DND-41 (cell line): ENCODE measurements around the gene TRAPPC6A.
"Not testable (repeated sequence)": the region's sequence is repeated elsewhere in the genome, so short reads cannot be mapped to it uniquely, and the experiment has no call there.

Source experiments
- ATAC-seq: fragments of 200-7000 bp; cut with Tn5 transposase; 3 replicates; pipeline ENCODE4 v1.9.1; 2021; ENCODE audit warnings: low read depth; ENCODE audit not compliant: insufficient read depth
- DNase-seq: peaks from one replicate; pipeline ENCODE4 v3.0.0-alpha.2; 2020
- H2AFZ ChIP-seq: 2 replicates; pipeline ENCODE4 v1.6.0; 2012; ENCODE audit warnings: low read depth, low read length
- H3K27ac ChIP-seq: 2 replicates; pipeline ENCODE4 v1.5.1; 2012; ENCODE audit warnings: low read length, inconsistent platforms
- H3K27me3 ChIP-seq: fragments of 200-600 bp; sonication (generic); 2 replicates; pipeline ENCODE4 v1.6.0; 2012; ENCODE audit warnings: low read length, mild to moderate bottlenecking, inconsistent platforms; ENCODE audit not compliant: insufficient read depth, poor library complexity
- H3K36me3 ChIP-seq: 2 replicates; pipeline ENCODE4 v1.5.1; 2012; ENCODE audit warnings: low read length, inconsistent platforms; ENCODE audit not compliant: insufficient read depth
- H3K4me1 ChIP-seq: 2 replicates; pipeline ENCODE4 v1.5.1; 2012; ENCODE audit warnings: mild to moderate bottlenecking, low read length; ENCODE audit not compliant: insufficient read depth
- H3K4me2 ChIP-seq: 2 replicates; pipeline ENCODE4 v1.6.0; 2012; ENCODE audit warnings: mild to moderate bottlenecking, moderate library complexity, low read length, inconsistent platforms; ENCODE audit not compliant: insufficient read depth
- H3K4me3 ChIP-seq, 2 experiments: fragments of 200-600 bp in 1 of 2; shearing (Covaris generic) in 1 of 2; 2 replicates each; pipeline ENCODE4 v1.5.1; 2012 to 2016; ENCODE audit warnings: inconsistent platforms in 2 of 2, low read length in 2 of 2, mild to moderate bottlenecking in 2 of 2, low read depth in 1 of 2, moderate library complexity in 1 of 2
- H3K79me2 ChIP-seq: 2 replicates; pipeline ENCODE4 v1.6.0; 2012; ENCODE audit warnings: low read length, inconsistent platforms; ENCODE audit not compliant: insufficient read depth
- H3K9ac ChIP-seq: 2 replicates; pipeline ENCODE4 v1.6.0; 2012; ENCODE audit warnings: low read depth, mild to moderate bottlenecking, inconsistent platforms, low read length, moderate library complexity
- H3K9me3 ChIP-seq: 2 replicates; pipeline ENCODE4 v1.5.1; 2012; ENCODE audit warnings: low read length, moderate library complexity, mild to moderate bottlenecking, inconsistent platforms; ENCODE audit not compliant: insufficient read depth, severe bottlenecking
- H4K20me1 ChIP-seq: 2 replicates; pipeline ENCODE4 v1.6.0; 2012; ENCODE audit warnings: low read length; ENCODE audit not compliant: insufficient read depth
- CTCF ChIP-seq: IDR thresholded peaks from 2 replicates; pipeline ENCODE4 v1.5.1; 2012; ENCODE audit warnings: borderline replicate concordance, low read length, moderate library complexity, mild to moderate bottlenecking; ENCODE audit not compliant: poor library complexity, severe bottlenecking; ENCODE audit errors: extremely low read depth
- EZH2 ChIP-seq: IDR thresholded peaks from 3 replicates; pipeline ENCODE4 v1.6.1; 2012; ENCODE audit warnings: borderline replicate concordance, low read depth, mild to moderate bottlenecking, moderate library complexity, low read length, inconsistent platforms; ENCODE audit not compliant: severe bottlenecking

TRAPPC6A gene

DNA sequence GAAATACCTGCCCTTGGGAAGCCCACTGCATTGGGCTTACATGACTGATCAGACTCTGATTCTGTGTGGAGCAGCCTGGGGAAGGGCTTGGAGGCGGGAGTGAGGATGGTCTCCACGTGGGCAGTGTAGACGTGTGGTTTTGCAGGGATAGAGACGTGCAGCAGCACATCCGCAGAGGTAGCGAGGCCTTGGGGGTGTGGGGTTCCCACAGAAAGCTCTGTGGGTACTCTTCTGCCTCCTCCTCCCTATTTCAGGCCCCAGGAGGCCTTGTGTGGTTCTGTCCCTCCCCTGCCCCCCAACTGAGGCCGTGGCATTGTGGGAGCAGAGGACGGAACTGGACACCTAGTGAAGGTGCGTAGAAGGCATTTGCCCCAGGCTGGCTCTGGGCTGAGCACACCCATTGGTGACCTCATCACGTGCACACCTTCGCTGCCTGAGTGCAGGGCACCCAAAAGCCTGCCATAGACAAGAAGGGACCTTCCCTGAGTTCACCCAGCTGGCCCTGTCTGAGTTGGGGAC lies 56.2 kb downstream of the TRAPPC6A start:
- H2AFZ ChIP-seq, result no peak overlapping the region
- 0 out of 2 replicates have a peak overlapping the region, but pooled peaks have one; percentile 20 for H3K27ac ChIP-seq
- DNase-seq (no peak), ATAC-seq (no peak)
- no peaks in the 10 kb centered on the region for H3K9me3 ChIP-seq
- no peak overlapping the region for H3K4me3 ChIP-seq
- no peak overlapping the region for H3K4me2 ChIP-seq
- peaks cover 88% of the 10 kb centered on the region for H4K20me1 ChIP-seq
- H3K9ac ChIP-seq, result no peak overlapping the region
- H3K79me2 ChIP-seq, result peaks cover 90% of the 10 kb centered on the region
- no peak for TF ChIP-seq CTCF
- TF ChIP-seq EZH2, result no peak
- no peaks in the 10 kb centered on the region for H3K27me3 ChIP-seq
- peaks cover 12% of the 10 kb centered on the region for H3K4me1 ChIP-seq
- H3K36me3 ChIP-seq, result peaks cover 3% of the 10 kb centered on the region; the same call in 1 of the 2 replicates

- no peak overlapping the region for H3K27ac ChIP-seq
- peaks cover 32% of the 10 kb centered on the region for H3K4me1 ChIP-seq
- TF ChIP-seq CTCF (no peak), EZH2 (no peak)
Observed at GRCh38 chr19:45119582-45119981, 58.5 kb downstream of the TRAPPC6A start.

DNA sequence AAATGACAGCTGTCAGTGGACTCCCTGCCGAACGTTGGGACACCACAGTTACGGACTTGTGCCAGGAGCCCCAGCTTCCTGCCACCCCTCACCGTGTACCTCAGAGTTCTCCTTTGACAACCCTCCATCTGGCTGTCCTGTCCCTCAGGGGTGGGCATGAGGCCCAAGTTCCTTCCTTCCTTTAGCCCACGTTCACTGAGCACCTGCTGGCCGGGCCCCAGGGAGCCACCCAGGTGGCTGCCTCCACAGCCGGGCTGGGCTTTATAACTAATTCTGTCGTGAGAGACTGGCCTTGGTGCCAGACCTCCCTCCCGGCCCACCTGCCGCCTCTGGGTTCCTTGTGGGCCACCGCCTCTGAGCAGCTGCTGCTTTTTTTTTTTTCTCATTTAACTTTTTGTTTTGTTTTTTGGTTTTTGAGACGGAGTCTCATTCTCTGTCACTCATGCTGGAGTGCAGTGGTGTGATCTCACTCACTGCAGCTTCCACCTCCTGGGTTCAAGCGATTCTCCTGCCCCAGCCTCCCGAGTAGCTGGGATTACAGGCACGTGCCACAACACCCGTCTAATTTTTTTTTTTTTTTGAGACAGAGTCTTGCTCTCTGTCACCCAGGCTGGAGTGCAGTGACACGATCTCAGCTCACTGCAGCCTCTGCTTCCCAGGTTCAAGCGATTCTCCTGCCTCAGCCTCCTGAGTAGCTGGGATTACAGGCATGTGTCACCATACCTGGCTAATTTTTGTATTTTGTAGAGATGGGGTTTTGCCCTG lies 59.3 kb downstream of the TRAPPC6A start:
- peaks cover 32% of the 10 kb centered on the region for H3K4me1 ChIP-seq
- H3K9ac ChIP-seq, DNase-seq, H3K4me2 ChIP-seq, H2AFZ ChIP-seq, ATAC-seq, H3K27me3 ChIP-seq, H3K36me3 ChIP-seq, H3K4me3 ChIP-seq, H3K9me3 ChIP-seq: not testable (repeated sequence)
- H3K79me2 ChIP-seq, result peaks cover 89% of the 10 kb centered on the region
- H4K20me1 ChIP-seq, result peaks cover 89% of the 10 kb centered on the region
- peak overlapping the region; percentile 74; the same call in 1 of the 2 replicates for H3K27ac ChIP-seq

More at GRCh38 chr19:45119582-45119981, 58.5 kb downstream of the TRAPPC6A start:
- Histone ChIP-seq H3K4me3 (no peak overlapping the region), H3K79me2 (peaks cover 89% of the 10 kb centered on the region), H2AFZ (no peak overlapping the region), H3K36me3 (peaks cover 3% of the 10 kb centered on the region; the same call in 1 of the 2 replicates), H3K27me3 (no peaks in the 10 kb centered on the region), H3K4me2 (no peak overlapping the region), H4K20me1 (peaks cover 89% of the 10 kb centered on the region), H3K9me3 (no peaks in the 10 kb centered on the region), H3K9ac (no peak overlapping the region)
- ATAC-seq (no peak), DNase-seq (no peak)

DNA sequence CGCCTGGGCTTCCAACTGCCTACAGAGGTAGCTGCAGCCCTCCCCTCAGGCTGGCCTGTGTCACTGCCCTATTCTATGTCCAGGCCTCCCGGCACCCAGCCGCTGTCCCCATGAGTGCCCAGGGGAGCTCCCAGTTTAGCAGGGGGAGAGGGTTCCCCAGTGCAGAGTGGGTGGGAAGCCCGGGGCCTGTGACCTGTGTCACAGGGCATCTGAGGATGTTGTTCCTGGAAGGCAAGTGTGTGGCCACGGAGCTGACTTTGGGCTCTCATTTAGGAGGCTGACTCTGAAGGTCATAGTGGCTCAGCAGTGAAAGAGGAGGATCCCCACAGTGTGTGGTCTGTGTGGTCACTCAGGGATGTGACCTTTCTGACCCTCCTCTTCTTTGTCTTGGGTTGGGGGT lies 59.9 kb downstream of the TRAPPC6A start:
- Histone ChIP-seq H3K4me2 (no peak overlapping the region), H3K9me3 (no peaks in the 10 kb centered on the region), H2AFZ (no peak overlapping the region), H3K27ac (peak overlapping the region; percentile 74; the same call in 1 of the 2 replicates), H3K36me3 (0 out of 2 replicates have a peak, but pooled peaks cover 3% of the 10 kb centered on the region), H3K4me3 (no peak overlapping the region), H3K4me1 (peaks cover 32% of the 10 kb centered on the region), H3K79me2 (peaks cover 89% of the 10 kb centered on the region), H3K27me3 (no peaks in the 10 kb centered on the region), H3K9ac (no peak overlapping the region), H4K20me1 (peaks cover 89% of the 10 kb centered on the region)
- DNase-seq (no peak), ATAC-seq (no peak)
- no peak for TF ChIP-seq EZH2
- TF ChIP-seq CTCF, result no peak
